Transverse colon (tissue), 3 donors: ENCODE results near the gene PTGR3.

Experiments used
- CTCF ChIP-seq, 5 experiments: fragments of 200-600 bp in 3 of 5; fragments of 450-650 bp in 2 of 5; sonication (generic) in 3 of 5; IDR thresholded peaks; 1 replicate in 2 of 5; 2 replicates in 3 of 5; pipeline ENCODE4 v1.5.1; 2016 to 2017; ENCODE audit warnings: antibody characterized with exemption in 5 of 5, inconsistent platforms in 3 of 5, mild to moderate bottlenecking in 2 of 5, moderate library complexity in 1 of 5
- POLR2A ChIP-seq: fragments of 450-650 bp; IDR thresholded peaks from one replicate; pipeline ENCODE4 v1.6.1; 2016; ENCODE audit warnings: antibody characterized with exemption, mild to moderate bottlenecking, moderate library complexity

DNA sequence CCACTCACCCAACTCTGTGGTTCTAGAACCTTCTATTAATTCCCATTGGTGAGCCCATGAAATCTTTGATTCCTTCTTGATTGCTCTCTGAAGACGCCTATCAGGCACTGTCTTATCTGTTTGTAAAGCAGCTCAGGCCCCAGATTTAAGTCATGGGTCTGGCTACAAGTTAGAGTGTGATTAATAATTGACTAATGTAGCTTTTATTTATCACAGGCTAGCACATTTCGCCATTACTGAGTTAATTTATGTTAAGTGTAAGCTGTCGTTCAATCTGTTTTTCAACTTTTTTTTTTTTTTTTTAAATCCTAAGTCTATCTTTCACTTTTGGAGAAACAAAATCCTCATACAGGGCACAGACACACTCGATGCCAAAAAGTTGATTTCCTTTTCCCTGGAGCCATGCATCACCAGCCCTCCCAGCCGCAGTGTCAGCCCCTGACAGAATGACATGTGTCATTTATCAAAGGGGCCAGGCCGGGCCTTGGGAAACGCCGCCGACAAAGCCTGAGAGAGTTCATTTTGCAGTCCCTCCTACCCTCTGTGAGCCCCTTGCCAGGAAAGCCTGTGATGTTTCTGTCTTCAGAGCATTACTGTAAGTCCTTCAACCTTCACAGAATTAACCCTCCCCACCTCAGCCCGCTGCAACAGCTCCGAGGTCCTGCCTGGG is 17.5 kb upstream of the PTGR3 start:
- TF ChIP-seq CTCF (IDR thresholded peaks at IDR 0.05), result no peak
- no peak for TF ChIP-seq POLR2A
